Hematopoietic multipotent progenitor cell treated with erythropoietin and hydrocortisone succinate and interleukin-3 and kit ligand, for 17 days (in vitro differentiated cells): ENCODE results near the gene SLC39A11.

Source experiments
- DNase-seq: peaks from one replicate; pipeline ENCODE4 v3.0.0-alpha.2; 2015; ENCODE audit warnings: low spot score

Gene SLC39A11

GRCh38 chr17:72683506-72684404 lies 408.7 kb downstream of the SLC39A11 start:
- no peak for DNase-seq

GRCh38 chr17:72682605-72683004 lies 409.9 kb downstream of the SLC39A11 start:
- no peak for DNase-seq

- DNase-seq, result no peak
Measured at GRCh38 chr17:72681844-72682243, 410.6 kb downstream of the SLC39A11 start.

- no peak for DNase-seq
Measured at GRCh38 chr17:72677714-72678390, 414.6 kb downstream of the SLC39A11 start.

GRCh38 chr17:72677108-72677507 lies 415.4 kb downstream of the SLC39A11 start:
- DNase-seq, result no peak

- DNase-seq, result no peak
Measured at GRCh38 chr17:72672729-72673128, 419.8 kb downstream of the SLC39A11 start.

- DNase-seq, result no peak
Measured at GRCh38 chr17:72671016-72671415, 421.5 kb downstream of the SLC39A11 start.

GRCh38 chr17:72667096-72668063 lies 425.1 kb downstream of the SLC39A11 start:
- DNase-seq, result no peak

- DNase-seq, result no peak
Measured at GRCh38 chr17:72665852-72666851, 426.3 kb downstream of the SLC39A11 start.

- DNase-seq, result no peak
Measured at GRCh38 chr17:72662827-72663190, 429.7 kb downstream of the SLC39A11 start.

- no peak for DNase-seq
Measured at GRCh38 chr17:72661945-72662826, 430.3 kb downstream of the SLC39A11 start.

GRCh38 chr17:72661116-72661944 lies 431.2 kb downstream of the SLC39A11 start:
- DNase-seq, result no peak

GRCh38 chr17:72660274-72661115 lies 432.0 kb downstream of the SLC39A11 start:
- DNase-seq, result no peak

GRCh38 chr17:72659811-72660210 lies 432.7 kb downstream of the SLC39A11 start:
- DNase-seq, result no peak

- no peak for DNase-seq
Measured at GRCh38 chr17:72658675-72659074, 433.8 kb downstream of the SLC39A11 start.

GRCh38 chr17:72657467-72658317 lies 434.8 kb downstream of the SLC39A11 start:
- DNase-seq, result no peak

GRCh38 chr17:72656130-72656763 lies 436.2 kb downstream of the SLC39A11 start:
- DNase-seq, result no peak
